Measurements from ENCODE around the gene OTOGL. TPM values are rescaled to one million over a fixed set of nuclear protein-coding genes. Genes with fewer than 3 reads are reported as not detected.
"Not testable (repeated sequence)": the region's sequence is repeated elsewhere in the genome, so short reads cannot be mapped to it uniquely, and the experiment has no call there.

OTOGL gene
- total RNA-seq, 1 donor from 2014 or later, result 0.32 TPM

DNA sequence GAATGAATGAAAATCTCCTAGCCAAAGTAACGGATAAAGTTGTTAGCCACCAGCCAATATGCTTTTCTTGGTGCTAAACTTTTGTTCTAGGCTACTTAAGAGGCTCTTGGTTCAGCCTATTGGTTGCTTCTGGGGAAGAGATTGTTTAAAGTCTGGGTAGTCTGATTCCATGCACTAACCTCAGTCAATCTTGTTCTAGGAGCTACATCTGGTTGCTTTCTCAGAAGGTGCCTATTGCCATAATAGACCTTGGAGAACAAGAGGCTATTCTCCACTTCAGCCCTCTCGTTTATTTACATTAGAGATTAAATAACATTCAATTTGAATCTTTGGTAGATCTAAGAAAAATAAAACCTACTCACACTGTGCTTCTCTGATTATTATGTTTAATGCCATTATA lies 40.8 kb upstream of the OTOGL start:
- Histone ChIP-seq H3K27me3 (ENCODE audit: low read depth) (no peaks in the 10 kb centered on the region), H3K9me3 (no peaks in the 10 kb centered on the region), H3K36me3 (no peaks in the 10 kb centered on the region), H3K4me1 (no peaks in the 10 kb centered on the region), H3K4me3 (no peak overlapping the region), H3K27ac (no peak overlapping the region)
- DNase-seq (no peak), ATAC-seq (no peak)
- intact Hi-C loops (cut with DNase I), result no loop called here
- TF ChIP-seq, protein P1, sequence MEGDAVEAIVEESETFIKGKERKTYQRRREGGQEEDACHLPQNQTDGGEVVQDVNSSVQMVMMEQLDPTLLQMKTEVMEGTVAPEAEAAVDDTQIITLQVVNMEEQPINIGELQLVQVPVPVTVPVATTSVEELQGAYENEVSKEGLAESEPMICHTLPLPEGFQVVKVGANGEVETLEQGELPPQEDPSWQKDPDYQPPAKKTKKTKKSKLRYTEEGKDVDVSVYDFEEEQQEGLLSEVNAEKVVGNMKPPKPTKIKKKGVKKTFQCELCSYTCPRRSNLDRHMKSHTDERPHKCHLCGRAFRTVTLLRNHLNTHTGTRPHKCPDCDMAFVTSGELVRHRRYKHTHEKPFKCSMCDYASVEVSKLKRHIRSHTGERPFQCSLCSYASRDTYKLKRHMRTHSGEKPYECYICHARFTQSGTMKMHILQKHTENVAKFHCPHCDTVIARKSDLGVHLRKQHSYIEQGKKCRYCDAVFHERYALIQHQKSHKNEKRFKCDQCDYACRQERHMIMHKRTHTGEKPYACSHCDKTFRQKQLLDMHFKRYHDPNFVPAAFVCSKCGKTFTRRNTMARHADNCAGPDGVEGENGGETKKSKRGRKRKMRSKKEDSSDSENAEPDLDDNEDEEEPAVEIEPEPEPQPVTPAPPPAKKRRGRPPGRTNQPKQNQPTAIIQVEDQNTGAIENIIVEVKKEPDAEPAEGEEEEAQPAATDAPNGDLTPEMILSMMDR (IDR thresholded peaks at IDR 0.05), result no peak

DNA sequence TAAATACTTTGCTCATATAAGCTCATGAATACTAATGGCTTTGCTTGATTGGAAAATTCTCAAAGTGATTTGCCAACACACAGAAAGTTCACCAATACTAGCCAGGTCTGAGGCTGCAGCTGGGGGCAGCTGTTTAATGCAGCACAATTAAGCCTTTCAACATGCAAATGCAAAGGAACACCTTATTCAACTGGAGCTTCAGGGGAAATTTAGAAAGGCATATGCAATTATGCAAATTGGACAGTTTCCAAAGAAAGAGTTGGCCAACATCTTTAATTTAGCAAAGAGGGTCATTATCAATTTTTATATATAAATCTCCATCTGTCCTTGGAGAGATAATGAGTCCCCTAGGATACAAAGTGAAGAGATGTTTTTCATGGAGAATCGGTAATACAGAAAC lies 40.2 kb upstream of the OTOGL start:
- Histone ChIP-seq H3K4me1 (no peaks in the 10 kb centered on the region), H3K27ac (no peak overlapping the region), H3K27me3 (ENCODE audit: low read depth) (no peaks in the 10 kb centered on the region), H3K4me3 (no peak overlapping the region), H3K36me3 (no peaks in the 10 kb centered on the region), H3K9me3 (no peaks in the 10 kb centered on the region)
- intact Hi-C loops (cut with DNase I), result no loop called here
- TF ChIP-seq, protein P1 (IDR thresholded peaks at IDR 0.05), result no peak
- no peak for DNase-seq
- no peak for ATAC-seq

DNA sequence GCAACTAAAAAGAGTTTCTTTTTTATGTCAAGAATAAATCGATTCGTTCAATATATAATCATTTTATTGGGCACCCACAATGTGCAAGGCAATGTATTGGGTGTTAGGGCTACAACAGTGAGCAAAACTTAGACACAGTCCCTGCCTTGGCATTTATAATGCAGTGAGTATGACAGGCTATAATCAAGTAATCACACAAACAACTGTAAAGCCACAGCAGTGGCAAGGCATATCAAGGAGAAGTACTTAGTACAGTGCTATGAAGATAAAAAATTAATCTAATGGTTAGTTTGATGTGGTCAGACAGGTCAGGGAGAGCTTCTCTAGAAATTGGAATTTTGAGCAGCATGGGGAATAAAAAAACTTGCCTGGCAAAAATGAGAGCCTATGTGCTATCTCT lies 39.5 kb upstream of the OTOGL start:
- TF ChIP-seq, protein P1 (IDR thresholded peaks at IDR 0.05), result no peak
- no peak for ATAC-seq
- H3K4me3 ChIP-seq, result no peak overlapping the region
- intact Hi-C loops (cut with DNase I), result no loop called here
- DNase-seq, result no peak
- H3K9me3 ChIP-seq, result no peaks in the 10 kb centered on the region
- H3K4me1 ChIP-seq, result no peaks in the 10 kb centered on the region
- H3K27ac ChIP-seq, result no peak overlapping the region
- no peaks in the 10 kb centered on the region for H3K27me3 ChIP-seq (ENCODE audit: low read depth)
- no peaks in the 10 kb centered on the region for H3K36me3 ChIP-seq

DNA sequence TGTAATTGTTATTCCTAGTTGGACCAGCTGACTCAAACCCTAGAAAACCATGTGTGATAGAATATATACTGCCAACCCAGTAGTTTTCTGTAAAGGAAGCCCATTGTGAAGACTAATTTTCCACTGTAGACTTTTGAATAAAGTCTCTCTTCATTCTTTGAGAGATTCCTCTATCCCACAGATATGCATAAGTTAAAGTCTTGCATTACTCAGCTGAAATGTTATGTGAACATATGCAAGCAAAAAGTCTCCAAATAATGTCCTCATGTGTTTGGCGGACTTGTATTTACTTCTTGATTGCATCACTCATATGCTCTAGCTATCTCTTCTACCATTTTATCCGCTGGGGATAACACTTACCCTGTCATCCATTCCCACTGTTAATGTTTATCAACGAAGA lies 35.1 kb upstream of the OTOGL start:
- H3K4me1 ChIP-seq, result no peaks in the 10 kb centered on the region
- no peak overlapping the region for H3K27ac ChIP-seq
- H3K36me3 ChIP-seq, result no peaks in the 10 kb centered on the region
- TF ChIP-seq, protein P1 (IDR thresholded peaks at IDR 0.05), result no peak
- H3K27me3 ChIP-seq (ENCODE audit: low read depth), result no peaks in the 10 kb centered on the region
- H3K4me3 ChIP-seq, result no peak overlapping the region
- intact Hi-C loops (cut with DNase I), result no loop called here
- no peaks in the 10 kb centered on the region for H3K9me3 ChIP-seq
- ATAC-seq (no peak), DNase-seq (no peak)

DNA sequence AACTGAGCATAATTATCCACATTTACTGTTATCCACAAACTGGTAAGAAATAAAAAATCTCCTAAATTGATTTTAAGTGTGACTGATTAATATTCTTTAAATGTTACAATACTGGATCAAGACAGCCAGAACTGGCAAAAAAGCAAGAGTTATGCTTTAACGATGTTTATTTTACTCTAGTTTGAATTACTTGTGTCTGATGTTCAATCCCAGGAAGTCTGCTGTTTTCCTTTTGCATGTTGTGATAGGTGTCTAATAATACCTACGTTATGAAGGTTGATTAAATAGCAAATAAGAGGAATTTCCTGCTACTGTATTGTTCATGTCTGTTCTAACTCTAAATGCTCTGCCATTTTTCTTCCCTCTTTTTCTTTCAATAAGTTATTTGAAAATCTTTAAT lies 34.4 kb upstream of the OTOGL start:
- Histone ChIP-seq H3K27me3 (ENCODE audit: low read depth) (no peaks in the 10 kb centered on the region), H3K4me3 (no peak overlapping the region), H3K36me3 (no peaks in the 10 kb centered on the region), H3K27ac (no peak overlapping the region), H3K4me1 (no peaks in the 10 kb centered on the region), H3K9me3 (no peaks in the 10 kb centered on the region)
- intact Hi-C loops (cut with DNase I), result no loop called here
- ATAC-seq, result no peak
- TF ChIP-seq, protein P1 (IDR thresholded peaks at IDR 0.05), result no peak
- no peak for DNase-seq

DNA sequence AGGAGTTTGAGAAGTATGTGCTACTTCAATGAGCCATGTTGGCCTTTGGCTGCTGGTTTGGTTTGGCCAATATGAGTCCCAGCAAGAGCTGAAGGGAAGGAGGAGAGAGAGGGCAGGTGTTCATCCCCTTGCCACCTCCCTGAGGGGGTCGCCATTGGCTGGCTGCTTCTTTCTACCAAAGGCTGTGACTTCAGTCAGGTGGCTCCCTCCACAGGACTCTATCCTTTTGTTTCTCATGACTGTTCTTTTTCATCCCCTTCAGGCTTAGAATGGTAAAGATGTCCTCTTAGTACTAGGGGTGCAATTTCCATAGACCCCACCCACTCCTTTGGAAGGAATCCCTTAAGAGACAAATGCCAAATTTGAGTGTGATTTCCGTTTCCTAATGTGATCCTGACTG lies 31.2 kb upstream of the OTOGL start:
- Histone ChIP-seq H3K27me3 (ENCODE audit: low read depth) (no peaks in the 10 kb centered on the region), H3K9me3 (no peaks in the 10 kb centered on the region), H3K4me3 (no peak overlapping the region), H3K27ac (no peak overlapping the region), H3K36me3 (no peaks in the 10 kb centered on the region), H3K4me1 (no peaks in the 10 kb centered on the region)
- DNase-seq, result no peak
- TF ChIP-seq, protein P1 (IDR thresholded peaks at IDR 0.05), result no peak
- no peak for ATAC-seq
- intact Hi-C loops (cut with DNase I), result no loop called here

DNA sequence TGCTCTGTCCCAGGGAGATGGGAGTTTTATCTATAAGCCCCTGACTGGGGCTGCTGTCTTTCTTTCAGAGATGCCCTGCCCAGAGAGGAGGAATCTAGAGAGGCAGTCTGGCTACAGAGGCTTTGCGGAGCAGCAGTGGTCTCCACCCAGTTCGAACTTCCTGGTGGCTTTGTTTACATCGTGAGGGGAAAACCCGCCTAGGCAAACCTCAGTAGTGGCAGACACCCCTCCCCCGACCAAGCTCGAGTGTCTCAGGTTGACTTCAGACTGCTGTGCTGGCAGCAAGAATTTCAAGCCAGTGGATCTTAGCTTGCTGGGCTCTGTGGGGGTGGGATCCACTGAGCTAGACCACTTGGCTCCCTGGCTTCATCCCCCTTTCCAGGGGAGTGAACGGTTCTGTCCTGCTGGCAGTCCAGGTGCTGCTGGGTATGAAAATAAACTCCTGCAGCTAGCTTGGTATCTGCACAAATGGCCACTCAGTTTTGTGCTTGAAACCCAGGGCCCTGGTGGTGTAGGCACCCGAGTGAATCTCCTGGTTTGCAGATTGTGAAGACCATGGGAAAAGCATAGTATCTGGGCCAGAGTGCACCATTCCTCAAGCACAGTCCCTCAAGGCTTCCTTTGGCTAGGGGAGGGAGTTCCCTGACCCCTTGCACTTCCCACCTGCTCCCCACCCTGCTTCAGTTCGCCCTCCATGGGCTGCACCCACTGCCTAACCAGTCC lies 15.3 kb upstream of the OTOGL start:
- H3K9me3 ChIP-seq; H3K4me1 ChIP-seq; H3K27ac ChIP-seq; DNase-seq; H3K36me3 ChIP-seq; H3K27me3 ChIP-seq (ENCODE audit: low read depth); ATAC-seq; intact Hi-C loops (cut with DNase I); H3K4me3 ChIP-seq: not testable (repeated sequence)

All from lower lobe of right lung (tissue), 2 donors.